ENCODE results near the gene VPS37B. TPM values are rescaled to one million over a fixed set of nuclear protein-coding genes. Genes with fewer than 3 reads are reported as not detected.
"Not testable (repeated sequence)": the region's sequence is repeated elsewhere in the genome, so short reads cannot be mapped to it uniquely, and the experiment has no call there.

Gene VPS37B
- total and polyA plus RNA-seq, 2 of the 8 experiments (the other 6 are each of a cell fraction or from before 2014, with no cell fraction given) = 11.9 to 15.7 TPM

GRCh38 chr12:122942637-122943036, 46.7 kb upstream of the VPS37B start (continued):
- TF ChIP-seq EP300 (IDR thresholded peaks at IDR 0.05; ENCODE audit: borderline replicate concordance in 1 of 2, low read depth in 2 of 2, low read length in 2 of 2) (no peak), SP2 (IDR thresholded peaks at IDR 0.05; ENCODE audit: low read length) (no peak), BRCA1 (IDR thresholded peaks at IDR 0.05; ENCODE audit: low read depth, low read length) (no peak), GABPA (IDR thresholded peaks at IDR 0.05; ENCODE audit: borderline replicate concordance, insufficient read depth, low read length) (no peak), RNF2 (IDR thresholded peaks at IDR 0.05; ENCODE audit: borderline replicate concordance, low read depth, low read length, missing control alignments, poor library complexity, severe bottlenecking) (no peak), TAF7 (optimal IDR thresholded peaks at IDR 0.05; ENCODE audit: borderline replicate concordance, low read depth, low read length) (no peak), CHD1 (IDR thresholded peaks at IDR 0.05; ENCODE audit: low read depth, low read length) (no peak), ASH2L (IDR thresholded peaks at IDR 0.05; ENCODE audit: low read length) (no peak), GTF2F1 (IDR thresholded peaks at IDR 0.05; ENCODE audit: borderline replicate concordance, low read depth, low read length) (no peak), NRF1 (IDR thresholded peaks at IDR 0.05; ENCODE audit: low read depth, low read length) (no peak), CEBPB (IDR thresholded peaks at IDR 0.05; ENCODE audit: low read depth, low read length) (no peak), POLR2AphosphoS5 (IDR thresholded peaks at IDR 0.05; ENCODE audit: low read depth, low read length) (no peak)

GRCh38 chr12:122941351-122941750, 45.4 kb upstream of the VPS37B start:
- not testable (repeated sequence) for H3K79me1 ChIP-seq (ENCODE audit: low read depth, low read length); H3K23ac ChIP-seq (ENCODE audit: insufficient read length); H2AFZ ChIP-seq (ENCODE audit: low read length); H4K8ac ChIP-seq (ENCODE audit: extremely low read depth, insufficient read depth, low read length); H3K14ac ChIP-seq (ENCODE audit: insufficient read length); H3K79me2 ChIP-seq (ENCODE audit: control insufficient read depth in 1 of 2, insufficient read depth in 2 of 2, low read length in 2 of 2); H2BK15ac ChIP-seq (ENCODE audit: low read length); H3K4me2 ChIP-seq (ENCODE audit: insufficient read depth in 1 of 2, low read depth in 2 of 2, low read length in 2 of 2); H2BK120ac ChIP-seq (replicated peaks; ENCODE audit: low read depth, low read length); H3K18ac ChIP-seq (ENCODE audit: extremely low read depth, low read length); H4K20me1 ChIP-seq (replicated peaks in 1 of 2; ENCODE audit: control insufficient read depth in 1 of 2, insufficient read depth in 2 of 2, low read length in 2 of 2); H3K4me1 ChIP-seq (replicated peaks in 1 of 4; ENCODE audit: control insufficient read depth in 3 of 4, insufficient read depth in 4 of 4, low read length in 3 of 4); H3K56ac ChIP-seq (replicated peaks; ENCODE audit: insufficient read length, low read depth, low read length); H4K91ac ChIP-seq (replicated peaks; ENCODE audit: insufficient read length, low read length); H3K23me2 ChIP-seq (ENCODE audit: low read depth, low read length); DNase-seq (ENCODE audit: low read depth in 1 of 2, low spot score in 2 of 2); H2AK5ac ChIP-seq (ENCODE audit: low read depth, low read length); H3K9me3 ChIP-seq (ENCODE audit: insufficient read depth in 2 of 2, low read depth in 1 of 2, low read length in 1 of 2); H2BK20ac ChIP-seq (ENCODE audit: low read length); H2BK12ac ChIP-seq (ENCODE audit: low read depth, low read length); H3K27me3 ChIP-seq (replicated peaks in 1 of 4; ENCODE audit: control insufficient read depth in 3 of 4, extremely low read depth in 1 of 4, insufficient read depth in 3 of 4, low read length in 3 of 4); FAIRE-seq; H4K5ac ChIP-seq (ENCODE audit: insufficient read length, low read depth, low read length); H3K36me3 ChIP-seq (ENCODE audit: control insufficient read depth in 2 of 4, insufficient read depth in 4 of 4, low read length in 3 of 4); H3K4ac ChIP-seq (replicated peaks; ENCODE audit: insufficient read length, low read depth, low read length); H3K9ac ChIP-seq (replicated peaks in 1 of 4; ENCODE audit: extremely low read depth in 1 of 4, low read depth in 3 of 4, low read length in 3 of 4); H2BK5ac ChIP-seq (ENCODE audit: low read depth, low read length); H3K4me3 ChIP-seq (ENCODE audit: extremely low read depth in 1 of 4, insufficient read depth in 2 of 4, low read depth in 3 of 4, low read length in 4 of 4); H3K27ac ChIP-seq (ENCODE audit: low read depth, low read length)
- 88% methylated on average over 5 of the region's 5 CpGs; no CpG with 5 or more reads in 1 of the 2 experiments for WGBS, 2 experiments (ENCODE audit: extremely low coverage in 1 of 2, insufficient coverage in 1 of 2, insufficient read length in 1 of 2, insufficient replicate concordance in 2 of 2, low coverage in 1 of 2, low lambda C conversion rate in 2 of 2, missing lambda C conversion rate in 1 of 2)
- POLR2A ChIA-PET (ENCODE audit: partially characterized antibody) = interaction anchor here (0.6 kb wide), 1 partner anchor 422 kb away, joined by 3 read pairs; no protein-coding TSS in a partner anchor
- CTCF ChIA-PET (ENCODE audit: partially characterized antibody) = interaction anchor here (0.6 to 21.5 kb wide), 3 partner anchors 37 to 208 kb away, joined by 3 to 473 read pairs (median 4); no protein-coding TSS in a partner anchor

Data from H1 (cell line).